ENCODE data around the gene HBEGF.
A peak's percentile ranks its signal among the peaks of the same experiment; 100 is the strongest.

The HBEGF gene

DNA sequence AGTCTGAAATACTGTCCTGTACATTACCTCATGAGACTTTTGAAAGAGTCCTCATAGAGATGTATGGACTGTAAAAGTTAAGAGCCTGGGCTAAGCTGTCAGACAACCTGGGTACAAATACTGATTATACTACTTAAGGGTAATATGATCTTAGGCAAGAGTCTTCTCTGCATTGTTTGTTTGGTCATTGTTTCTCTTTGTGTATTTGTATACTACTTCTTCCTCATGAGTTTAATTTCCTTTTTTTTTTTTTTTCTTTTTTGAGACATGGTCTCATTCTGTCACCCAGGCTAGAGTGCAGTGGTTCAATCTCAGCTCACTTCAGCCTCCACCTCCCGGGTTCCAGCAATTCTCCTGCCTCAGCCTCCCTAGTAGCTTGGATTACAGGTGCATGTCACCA, 40.9 kb downstream of the HBEGF start:
- DNase-seq (ENCODE audit: low read depth in 1 of 2, low spot score in 1 of 2) = no peak

DNA sequence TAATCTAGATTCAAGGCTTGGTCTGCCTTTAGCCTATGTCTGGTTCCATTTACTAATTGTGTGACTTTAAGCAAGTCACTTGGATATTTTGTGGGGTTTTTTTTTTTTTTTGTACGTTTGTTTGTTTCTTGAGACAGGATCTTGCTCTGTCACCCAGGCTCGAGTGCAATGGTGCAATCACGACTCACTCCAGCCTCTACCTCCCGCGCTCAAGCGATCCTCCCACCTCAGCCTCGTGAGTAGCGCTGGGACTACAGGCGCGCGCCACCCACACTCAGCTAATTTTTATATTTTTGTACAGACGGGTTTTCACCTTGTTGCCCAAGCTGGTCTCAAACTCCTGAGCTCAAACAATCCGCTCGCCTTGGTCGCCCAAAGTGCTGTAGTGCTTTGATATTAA, 42.4 kb downstream of the HBEGF start:
- no peak for DNase-seq (ENCODE audit: low read depth in 1 of 2, low spot score in 1 of 2)

DNA sequence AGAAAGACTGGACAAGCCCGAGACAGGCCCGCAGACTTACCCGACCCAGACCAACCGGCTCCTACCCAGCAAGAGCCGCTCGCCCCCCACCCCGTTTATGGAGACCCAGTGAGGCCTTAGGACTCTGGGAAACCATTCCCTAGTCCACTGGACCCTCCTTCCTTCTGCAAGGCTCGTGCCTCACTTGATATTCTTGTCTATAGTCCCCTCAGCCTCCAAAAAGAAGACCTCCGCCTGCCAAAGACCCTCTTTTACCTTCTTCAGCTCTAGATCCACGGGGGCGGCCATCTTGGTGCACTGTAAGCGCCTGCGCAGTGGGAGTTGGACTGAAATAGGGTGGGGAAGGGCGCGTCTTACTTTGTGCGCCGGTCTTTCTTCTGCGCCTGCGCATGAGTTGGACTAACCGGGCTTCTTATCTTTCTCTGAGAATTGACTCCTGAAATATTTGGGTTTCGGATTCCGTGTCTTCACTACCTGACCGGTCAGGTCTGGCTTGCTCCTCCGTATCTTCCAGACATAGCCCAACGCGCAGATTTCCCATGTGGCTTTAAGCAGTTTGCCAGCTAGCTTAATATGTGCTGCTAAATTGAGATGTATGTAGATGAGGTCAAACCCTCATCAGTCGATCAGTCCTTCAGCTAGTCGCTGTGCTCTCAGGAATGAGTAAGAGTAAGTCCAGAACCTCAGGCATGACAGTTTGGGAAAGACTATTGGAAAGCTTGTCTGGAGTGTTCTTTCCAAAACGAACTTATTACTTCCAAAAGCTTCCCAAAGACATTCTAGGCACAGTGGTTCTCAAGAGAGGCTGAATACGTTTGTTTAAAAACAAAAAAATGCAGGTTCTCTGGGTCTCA, 43.4 kb downstream of the HBEGF start, which contains the start of gene PFDN1:
PFDN1 (minus strand) TSS at position 316 of the 854 bp plus-strand sequence; CDS start at position 288, 28 bp downstream.
- DNase-seq (ENCODE audit: low read depth in 1 of 2, low spot score in 1 of 2) = peak; percentile 75 to 80

DNA sequence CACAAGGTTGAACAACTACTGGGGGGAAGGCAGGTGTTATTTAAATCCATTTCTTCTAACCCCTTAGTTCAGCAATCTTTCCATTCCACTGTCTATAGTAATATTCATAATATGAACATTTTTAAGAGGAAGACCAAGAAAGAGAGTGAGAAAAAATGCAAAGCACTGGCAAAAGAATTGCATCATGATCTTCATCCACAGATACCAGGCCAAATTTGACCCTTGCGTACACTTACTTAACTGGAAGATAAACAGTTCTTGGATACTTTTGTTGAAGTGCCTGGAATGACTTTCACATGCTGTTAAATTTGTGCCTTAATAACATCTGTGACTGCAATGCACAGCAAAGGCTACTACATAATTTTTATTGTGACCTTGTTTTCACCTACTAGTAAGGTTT, 45.3 kb downstream of the HBEGF start:
- DNase-seq (ENCODE audit: low read depth in 1 of 2, low spot score in 1 of 2) = no peak

DNA sequence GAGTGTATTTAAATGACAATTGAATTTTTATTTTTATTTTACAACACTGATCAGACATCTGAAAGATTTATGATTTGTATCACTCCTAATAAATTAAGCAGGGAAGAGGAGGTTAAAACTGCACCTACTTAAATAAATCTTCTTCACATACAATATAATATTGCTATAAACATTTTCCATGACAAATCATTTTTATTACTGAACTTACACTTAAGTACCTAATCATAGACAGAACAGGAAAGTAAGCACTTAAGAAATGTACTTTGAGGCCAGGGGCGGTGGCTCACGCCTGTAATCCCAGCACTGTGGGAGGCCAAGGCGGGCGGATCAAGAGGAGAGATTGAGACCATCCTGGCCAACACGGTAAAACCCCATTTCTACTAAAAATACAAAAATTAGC, 47.3 kb downstream of the HBEGF start:
- no peak for DNase-seq (ENCODE audit: low read depth in 1 of 2, low spot score in 1 of 2)

DNA sequence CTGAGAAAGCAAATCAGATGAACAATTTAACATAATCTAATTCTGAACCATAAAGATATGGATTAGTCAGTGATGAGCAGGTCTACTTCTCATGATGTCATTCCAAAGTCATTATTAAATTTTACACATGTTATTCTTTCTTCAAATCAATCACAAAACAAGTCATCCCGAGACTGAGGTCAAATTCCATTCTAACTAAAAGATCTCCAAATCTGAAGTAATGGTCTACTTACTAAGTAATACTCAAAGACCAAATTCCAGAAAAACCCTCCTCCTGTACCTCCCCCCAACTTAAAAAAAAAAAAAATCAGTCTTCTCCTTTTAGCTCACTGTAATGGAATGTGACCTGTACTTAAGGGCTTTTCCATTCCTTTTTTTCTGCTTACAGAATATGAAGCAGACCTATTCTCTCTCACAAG, 48.2 kb downstream of the HBEGF start:
- no peak for DNase-seq (ENCODE audit: low read depth in 1 of 2, low spot score in 1 of 2)

DNA sequence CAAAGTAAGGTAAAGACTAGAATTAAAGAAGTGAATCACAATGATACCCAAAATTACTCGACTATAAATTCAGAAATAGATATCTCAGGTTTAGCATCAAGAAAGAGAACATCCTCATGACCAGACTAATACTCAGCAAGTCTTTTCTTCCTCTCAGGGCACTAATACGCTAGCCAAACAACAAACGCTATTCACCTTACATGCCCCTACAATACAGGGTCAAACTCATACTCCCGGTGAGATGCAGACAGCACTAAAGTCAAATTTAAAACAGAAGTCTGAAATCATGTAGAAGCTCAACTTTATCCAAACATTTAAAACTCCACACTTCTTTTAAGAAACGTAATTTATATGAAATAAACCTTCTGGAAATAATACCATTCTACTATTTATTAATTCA, 49.1 kb downstream of the HBEGF start:
- no peak for DNase-seq (ENCODE audit: low read depth in 1 of 2, low spot score in 1 of 2)

DNA sequence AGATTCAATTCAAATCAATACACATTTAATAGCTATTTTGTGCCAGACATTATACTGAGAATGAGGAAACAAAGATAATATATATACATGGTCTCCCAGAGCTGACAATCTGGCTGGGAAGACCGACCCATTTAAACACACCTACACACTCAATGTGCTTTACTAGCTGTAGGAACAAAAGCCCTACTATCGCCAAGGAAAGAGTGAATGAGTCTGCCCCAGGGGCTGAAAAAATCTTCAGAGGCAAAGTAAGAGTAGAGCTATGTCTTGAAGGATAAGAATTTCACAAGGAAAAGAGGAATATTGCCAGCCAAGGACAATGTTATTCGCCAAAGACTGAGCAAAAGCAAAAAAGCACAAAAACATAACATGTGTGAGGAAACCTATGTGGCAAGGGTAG, 50.1 kb downstream of the HBEGF start:
- no peak for DNase-seq (ENCODE audit: low read depth in 1 of 2, low spot score in 1 of 2)

DNA sequence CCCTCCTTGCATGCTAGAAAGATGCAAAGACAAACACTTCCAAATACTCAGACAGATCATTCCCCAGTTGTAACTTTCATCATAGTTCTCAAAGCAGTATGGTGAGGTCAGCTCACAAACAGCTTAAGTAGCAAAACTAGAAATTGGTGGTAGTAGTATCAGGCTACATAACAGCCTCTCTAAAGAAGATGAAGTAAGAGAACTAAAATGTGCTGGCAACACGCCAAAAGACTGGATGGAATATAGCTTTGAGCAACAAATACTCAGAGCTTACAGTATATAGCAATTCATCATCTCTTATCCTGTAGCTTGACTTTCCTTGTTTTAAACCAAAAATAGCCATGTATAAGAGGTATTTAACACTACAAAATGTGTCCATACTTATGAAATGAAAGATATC, 51.0 kb downstream of the HBEGF start:
- DNase-seq (ENCODE audit: low read depth in 1 of 2, low spot score in 1 of 2) = no peak

DNA sequence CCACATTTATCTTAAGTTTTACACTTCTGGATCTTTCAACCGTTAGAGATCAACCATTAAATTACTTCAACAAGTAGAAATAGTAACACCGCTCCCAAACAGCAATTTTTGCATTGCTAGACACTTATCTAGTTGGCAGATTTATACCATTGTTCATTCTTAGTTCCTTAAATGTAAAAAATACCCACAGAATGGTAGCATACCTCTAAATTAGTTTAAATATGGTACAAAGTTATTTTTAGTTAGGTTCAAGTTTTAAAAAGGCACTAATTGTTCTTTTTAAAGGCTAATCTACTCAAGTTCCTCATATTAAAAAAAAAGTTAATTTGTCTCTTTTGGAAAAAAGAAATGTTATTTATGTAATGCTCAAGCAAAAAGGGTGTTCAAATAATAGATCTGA, 51.6 kb downstream of the HBEGF start:
- DNase-seq (ENCODE audit: low read depth in 1 of 2, low spot score in 1 of 2) = no peak

DNA sequence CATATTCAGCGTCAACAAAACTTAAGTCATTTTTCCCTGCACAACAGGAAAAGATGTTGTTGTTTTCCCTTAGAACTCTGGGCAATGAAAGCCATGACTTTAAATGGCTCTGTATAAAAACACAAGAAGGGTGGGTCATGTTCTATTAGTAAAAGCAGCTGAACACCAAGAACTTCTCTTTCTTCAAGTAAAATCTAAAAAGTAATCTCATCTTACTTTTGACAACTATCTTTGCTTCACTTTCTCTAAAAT, 52.6 kb downstream of the HBEGF start:
- no peak for DNase-seq (ENCODE audit: low read depth in 1 of 2, low spot score in 1 of 2)

DNA sequence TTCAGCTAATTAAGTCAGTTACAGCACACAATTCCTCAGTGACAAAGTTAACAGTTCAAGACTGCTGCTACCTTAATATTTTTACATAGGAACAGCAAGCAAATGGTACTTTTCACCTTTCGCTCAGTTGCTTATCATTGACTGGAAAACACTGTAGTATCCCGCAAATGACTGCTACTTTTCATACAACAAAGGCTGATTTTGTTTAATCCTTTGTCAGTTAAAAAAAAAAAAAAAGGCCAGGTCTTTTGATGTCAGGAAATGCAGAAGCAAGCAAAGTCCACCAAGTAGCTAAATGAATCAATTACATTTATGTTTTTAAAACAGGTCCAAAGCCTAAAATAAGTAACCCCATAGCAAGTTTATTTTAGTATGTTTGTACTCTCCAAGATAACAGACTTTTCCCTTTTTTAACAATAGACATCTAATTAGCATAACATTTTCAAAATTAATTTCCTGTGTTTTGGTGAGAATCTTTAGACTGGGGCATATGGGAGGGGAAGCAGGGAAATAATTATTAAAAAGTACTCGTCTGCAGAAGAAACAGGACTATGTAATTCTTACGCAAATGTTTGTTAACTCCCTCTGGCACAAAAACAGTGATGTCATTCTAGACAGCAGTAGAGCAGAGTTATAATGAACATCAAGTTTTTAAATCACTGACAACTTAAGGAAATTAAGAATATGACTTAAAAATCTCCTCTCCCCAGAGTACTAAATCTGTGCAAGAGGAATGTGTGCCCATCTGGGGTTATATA, 53.1 kb downstream of the HBEGF start:
- no peak for DNase-seq (ENCODE audit: low read depth in 1 of 2, low spot score in 1 of 2)

DNA sequence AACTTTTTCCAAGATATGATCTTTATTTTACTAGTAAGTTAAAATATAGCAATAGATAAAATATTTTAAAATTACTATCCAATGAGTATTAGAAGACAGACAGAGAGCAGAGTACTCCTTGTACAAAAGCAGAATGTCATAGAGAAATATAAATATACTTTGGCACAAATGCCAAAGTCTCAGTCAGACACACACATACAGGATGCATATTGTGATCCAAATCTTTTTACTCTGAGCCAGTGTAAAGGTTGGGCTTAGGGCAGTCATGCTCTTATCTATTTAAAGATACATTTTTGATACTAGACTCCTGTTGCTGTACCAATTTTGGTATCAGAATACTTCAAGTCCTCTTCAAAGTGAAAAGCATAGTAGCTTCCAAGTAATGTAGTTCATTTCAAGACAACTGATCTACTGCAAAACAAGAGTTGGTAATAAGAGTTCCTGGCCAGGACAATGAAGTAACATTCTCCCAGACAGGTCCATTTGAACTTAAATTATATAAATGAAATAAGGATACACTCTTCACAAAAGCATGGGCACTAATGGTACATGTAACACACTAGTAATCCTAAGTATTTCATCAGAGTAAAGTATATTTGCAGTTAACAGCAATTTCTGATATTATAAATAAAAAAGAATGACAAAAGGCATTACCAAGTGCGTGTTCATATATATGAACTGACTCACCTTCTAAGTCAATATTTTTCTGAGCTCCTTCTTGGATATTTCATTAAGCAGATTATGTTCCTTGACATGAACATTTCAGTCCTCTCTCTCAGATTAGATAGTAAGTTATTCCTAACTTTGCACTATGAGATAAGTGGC, 54.0 kb downstream of the HBEGF start:
- no peak for DNase-seq (ENCODE audit: low read depth in 1 of 2, low spot score in 1 of 2)

DNA sequence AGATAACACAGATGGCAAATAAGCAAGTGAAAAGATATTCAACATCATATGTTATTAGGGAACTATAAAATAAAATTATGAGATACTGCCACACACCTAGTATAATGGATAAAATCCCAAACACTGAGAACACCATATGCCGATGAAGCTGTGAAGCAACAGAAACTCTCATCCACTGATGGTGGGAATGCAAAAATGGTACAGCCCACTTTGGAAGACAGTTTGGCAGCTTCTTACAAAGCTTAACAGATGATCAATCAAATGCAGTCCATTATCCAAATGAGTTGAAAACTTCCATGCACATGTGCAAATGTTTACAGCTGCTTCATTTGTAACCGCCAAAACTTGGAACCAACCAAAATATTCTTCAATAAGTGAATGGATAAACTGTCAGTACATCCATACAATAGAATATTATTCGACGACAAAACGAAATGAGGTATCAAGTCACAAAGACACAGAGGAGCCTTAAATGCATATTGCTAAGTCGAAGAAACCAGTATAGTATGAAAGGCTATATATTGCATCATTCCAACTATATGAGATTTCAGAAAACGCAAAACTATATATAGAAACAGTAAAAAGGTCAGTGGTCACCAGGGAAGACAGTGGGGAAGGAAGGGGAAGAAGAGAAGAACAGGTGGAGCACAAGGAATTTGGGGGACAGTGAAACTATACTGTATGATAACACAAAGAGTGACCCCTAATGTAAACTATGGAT, 58.4 kb downstream of the HBEGF start:
- no peak for DNase-seq (ENCODE audit: low read depth in 1 of 2, low spot score in 1 of 2)

DNA sequence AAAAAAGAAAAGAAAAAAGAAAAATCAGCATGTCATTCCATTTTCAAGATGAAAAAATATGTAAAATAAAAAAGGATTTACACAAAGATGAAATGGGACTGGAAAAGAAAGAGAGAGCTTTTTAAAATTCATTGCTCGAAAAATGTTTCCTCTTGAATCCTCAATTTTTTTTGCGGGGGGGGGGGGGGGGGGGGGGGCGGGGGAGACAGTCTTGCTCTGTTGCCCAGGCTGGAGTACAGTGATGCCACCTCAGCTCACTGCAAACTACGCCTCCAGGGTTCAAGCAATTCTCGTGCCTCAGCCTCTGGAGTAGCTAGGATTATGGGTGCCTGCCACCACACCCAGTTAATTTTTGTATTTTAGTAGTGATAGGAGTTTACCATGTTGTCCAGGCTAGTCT, 60.0 kb downstream of the HBEGF start:
- no peak for DNase-seq (ENCODE audit: low read depth in 1 of 2, low spot score in 1 of 2)

DNA sequence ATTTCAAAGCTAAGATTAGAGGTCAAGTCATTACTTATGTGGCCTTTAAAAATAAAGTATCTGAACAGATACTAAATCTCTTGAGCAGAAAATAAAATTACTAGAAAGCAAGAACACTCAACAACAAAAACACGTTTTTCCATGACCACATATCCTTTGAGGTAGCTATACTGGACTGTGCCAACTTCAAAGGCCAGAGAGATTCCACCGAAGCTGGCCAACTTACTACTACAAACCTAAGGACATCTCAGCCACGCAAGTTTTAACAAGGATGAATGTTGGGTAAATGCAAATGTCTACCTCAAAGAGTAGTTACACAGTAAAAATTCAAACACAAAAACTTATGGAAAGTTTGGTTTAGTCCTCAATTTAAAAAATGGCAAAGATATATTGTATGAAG, 62.4 kb downstream of the HBEGF start:
- DNase-seq (ENCODE audit: low read depth in 1 of 2, low spot score in 1 of 2) = no peak
